ENCODE results near the gene NDUFAF8.

- no peak for TF ChIP-seq CTCF (IDR thresholded peaks at IDR 0.05)
- TF ChIP-seq POLR2A (IDR thresholded peaks at IDR 0.05): no peak
These were observed 33.0 kb upstream of the NDUFAF8 start for GRCh38 chr17:81206166-81206565.

Data from body of pancreas (tissue), 4 donors.